ENCODE results near the gene MAP7D2.

MAP7D2 gene

GRCh38 chrX:20112022-20112774 is 4.5 kb downstream of the MAP7D2 start:
- DNase-seq (ENCODE audit: low read depth in 2 of 2): no peak

- no peak for DNase-seq (ENCODE audit: low read depth in 2 of 2)
Measured at GRCh38 chrX:20111271-20111670, 5.4 kb downstream of the MAP7D2 start.

GRCh38 chrX:20101934-20102581 is 14.6 kb downstream of the MAP7D2 start:
- DNase-seq (ENCODE audit: low read depth in 2 of 2): no peak

GRCh38 chrX:20091499-20091898 is 25.2 kb downstream of the MAP7D2 start:
- DNase-seq (ENCODE audit: low read depth in 2 of 2): no peak

- DNase-seq (ENCODE audit: low read depth in 2 of 2): no peak
Measured at GRCh38 chrX:20089845-20090244, 26.9 kb downstream of the MAP7D2 start.

- no peak for DNase-seq (ENCODE audit: low read depth in 2 of 2)
Measured at GRCh38 chrX:20080277-20080676, 36.4 kb downstream of the MAP7D2 start.

- DNase-seq (ENCODE audit: low read depth in 2 of 2): no peak
Measured at GRCh38 chrX:20071511-20072079, 45.1 kb downstream of the MAP7D2 start.

GRCh38 chrX:20067709-20068561 is 48.8 kb downstream of the MAP7D2 start:
- no peak for DNase-seq (ENCODE audit: low read depth in 2 of 2)

- no peak for DNase-seq (ENCODE audit: low read depth in 2 of 2)
Measured at GRCh38 chrX:20066968-20067708, 49.6 kb downstream of the MAP7D2 start.

GRCh38 chrX:20063716-20064351 is 52.9 kb downstream of the MAP7D2 start:
- no peak for DNase-seq (ENCODE audit: low read depth in 2 of 2)

- no peak for DNase-seq (ENCODE audit: low read depth in 2 of 2)
Measured at GRCh38 chrX:20063153-20063552, 53.6 kb downstream of the MAP7D2 start.

GRCh38 chrX:20061855-20062254 is 54.9 kb downstream of the MAP7D2 start:
- DNase-seq (ENCODE audit: low read depth in 2 of 2): no peak

GRCh38 chrX:20060961-20061748 is 55.6 kb downstream of the MAP7D2 start:
- DNase-seq (ENCODE audit: low read depth in 2 of 2): no peak

- no peak for DNase-seq (ENCODE audit: low read depth in 2 of 2)
Measured at GRCh38 chrX:20059467-20060128, 57.1 kb downstream of the MAP7D2 start.

GRCh38 chrX:20057479-20057878 is 59.2 kb downstream of the MAP7D2 start:
- DNase-seq (ENCODE audit: low read depth in 2 of 2): no peak

GRCh38 chrX:20056704-20057103 is 60.0 kb downstream of the MAP7D2 start:
- DNase-seq (ENCODE audit: low read depth in 2 of 2): no peak

- DNase-seq (ENCODE audit: low read depth in 2 of 2): no peak
Measured at GRCh38 chrX:20053537-20053936, 63.2 kb downstream of the MAP7D2 start.

GRCh38 chrX:20046864-20047263 is 69.8 kb downstream of the MAP7D2 start:
- no peak for DNase-seq (ENCODE audit: low read depth in 2 of 2)

- DNase-seq (ENCODE audit: low read depth in 2 of 2): no peak
Measured at GRCh38 chrX:20046223-20046622, 70.5 kb downstream of the MAP7D2 start.

- DNase-seq (ENCODE audit: low read depth in 2 of 2): no peak
Measured at GRCh38 chrX:20042221-20042620, 74.5 kb downstream of the MAP7D2 start.
